Natural killer cell (primary cell): ENCODE data around the gene ZBTB12. TPM values are rescaled to one million over a fixed set of nuclear protein-coding genes. Genes with fewer than 3 reads are reported as not detected.

ENCODE experiments used
- ATAC-seq, 3 donors: fragments of 150-1000 bp in 2 of 3; fragments of 200-7000 bp in 1 of 3; cut with Tn5 transposase; 1 replicate in 1 of 3; 2 replicates in 2 of 3; pipeline ENCODE4 v1.10.0; 2021; ENCODE audit warnings: mild to moderate bottlenecking in 2 of 3, moderate library complexity in 2 of 3
- DNase-seq, 2 donors: peaks; one replicate each; pipeline versions ENCODE4 v3.0.0 to v3.0.0-alpha.2; 2013 to 2021; ENCODE audit warnings: mixed read lengths in 1 of 2
- H3K27ac ChIP-seq: one replicate; pipeline ENCODE4 v1.5.1; 2013; ENCODE audit warnings: mild to moderate bottlenecking, low read length
- H3K27me3 ChIP-seq: one replicate; pipeline ENCODE4 v1.6.1; 2013; ENCODE audit warnings: low read length; ENCODE audit not compliant: control insufficient read depth, insufficient read depth
- H3K36me3 ChIP-seq: one replicate; pipeline ENCODE4 v1.6.1; 2013; ENCODE audit warnings: low read length; ENCODE audit not compliant: control insufficient read depth, insufficient read depth
- H3K4me1 ChIP-seq: one replicate; pipeline ENCODE4 v1.6.1; 2013; ENCODE audit warnings: low read length; ENCODE audit not compliant: control insufficient read depth, insufficient read depth
- H3K4me3 ChIP-seq: one replicate; pipeline ENCODE4 v1.5.1; 2013; ENCODE audit warnings: low read length
- H3K9me3 ChIP-seq: one replicate; pipeline ENCODE4 v1.6.1; 2013; ENCODE audit warnings: low read length; ENCODE audit not compliant: control insufficient read depth, insufficient read depth
- H3K27ac Mint-ChIP-seq, 2 donors: one replicate each; pipeline ENCODE4 v1.8.0; 2022; ENCODE audit warnings: mild to moderate bottlenecking in 2 of 2, mixed read lengths in 2 of 2, moderate library complexity in 1 of 2
- H3K27me3 Mint-ChIP-seq, 2 donors: one replicate each; pipeline ENCODE4 v1.8.0; 2022; ENCODE audit warnings: low read depth in 2 of 2, mixed read lengths in 2 of 2
- H3K36me3 Mint-ChIP-seq: one replicate; pipeline ENCODE4 v1.8.0; 2022; ENCODE audit warnings: mixed read lengths
- H3K4me1 Mint-ChIP-seq, 2 donors: one replicate each; pipeline ENCODE4 v1.8.0; 2022; ENCODE audit warnings: mixed read lengths in 2 of 2
- H3K4me3 Mint-ChIP-seq: one replicate; pipeline ENCODE4 v1.8.0; 2022; ENCODE audit warnings: mild to moderate bottlenecking, moderate library complexity, mixed read lengths
- H3K9me3 Mint-ChIP-seq, 2 donors: one replicate each; pipeline ENCODE4 v1.8.0; 2022; ENCODE audit warnings: mixed read lengths in 2 of 2
- whole genome bisulfite sequencing: methylation state at CpG from one replicate; pipeline ENCODE4 v1.1.7; 2013; ENCODE audit warnings: missing lambda C conversion rate; ENCODE audit not compliant: insufficient coverage; 5-methylcytosine and 5-hydroxymethylcytosine counted together
- intact Hi-C: fragments of 100-400 bp; cut with micrococcal nuclease; formaldehyde crosslinking; loops from one replicate; pipeline ENCODE4 v1.14.2; 2022
- total RNA-seq, 4 donors: library from RNA; stranded (reverse); fragments of 120-200 nt in 1 of 4; gene quantifications; one replicate each; pipeline versions ENCODE4 v1.2.3 to v1.2.4, GENCODE V29; 2013 to 2022
- TF ChIP-seq, protein P1 (sequence below): fragments of 200-600 bp; IDR thresholded peaks from one replicate; pipeline ENCODE4 v1.8.0; 2022; ENCODE audit warnings: antibody characterized with exemption

The ZBTB12 gene
- total RNA-seq, 3 donors from 2014 or later (not counting 1 experiment from before 2014, with no cell fraction given): 0.54 to 0.77 (median 0.63) TPM

DNA sequence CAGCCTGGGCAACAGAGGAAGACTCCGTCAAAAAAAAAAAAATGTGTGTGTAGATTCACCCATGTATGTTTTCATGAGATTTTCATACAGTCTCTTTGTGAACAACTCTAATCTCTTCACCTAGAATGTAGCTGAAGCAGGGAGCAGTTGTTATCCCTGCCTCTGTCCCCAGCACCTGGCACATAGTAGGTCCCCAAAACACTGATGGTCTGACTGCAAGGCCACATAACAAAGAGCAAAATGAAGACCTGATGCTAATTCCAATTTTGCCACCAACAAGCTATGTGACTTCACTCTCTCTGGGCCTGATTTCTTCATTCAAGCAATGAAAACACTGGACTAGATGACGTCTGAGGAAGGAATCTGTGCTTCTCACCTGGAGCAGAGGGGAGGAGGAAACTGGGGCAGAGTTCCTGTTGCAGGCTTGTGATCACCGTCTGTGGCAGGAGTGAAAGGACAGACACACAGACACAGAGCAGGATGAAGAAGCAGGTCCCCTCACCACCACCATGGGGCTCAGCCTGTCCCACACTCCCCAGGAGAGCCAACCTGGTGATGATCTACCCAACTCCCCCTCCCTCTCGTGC is 27.7 kb downstream of the ZBTB12 start:
- Mint-ChIP-seq H3K27me3 (no peaks in the 10 kb centered on the region), H3K27ac (no peak overlapping the region), H3K4me1 (peaks cover 0 to 1% of the 10 kb centered on the region in 2 donors), H3K36me3 (no peaks in the 10 kb centered on the region), H3K4me3 (no peak overlapping the region), H3K9me3 (no peaks in the 10 kb centered on the region)
- H3K4me3 ChIP-seq: no peak overlapping the region
- DNase-seq (no peak), ATAC-seq (no peak)
- H3K9me3 ChIP-seq: no peaks in the 10 kb centered on the region
- TF ChIP-seq, protein P1, sequence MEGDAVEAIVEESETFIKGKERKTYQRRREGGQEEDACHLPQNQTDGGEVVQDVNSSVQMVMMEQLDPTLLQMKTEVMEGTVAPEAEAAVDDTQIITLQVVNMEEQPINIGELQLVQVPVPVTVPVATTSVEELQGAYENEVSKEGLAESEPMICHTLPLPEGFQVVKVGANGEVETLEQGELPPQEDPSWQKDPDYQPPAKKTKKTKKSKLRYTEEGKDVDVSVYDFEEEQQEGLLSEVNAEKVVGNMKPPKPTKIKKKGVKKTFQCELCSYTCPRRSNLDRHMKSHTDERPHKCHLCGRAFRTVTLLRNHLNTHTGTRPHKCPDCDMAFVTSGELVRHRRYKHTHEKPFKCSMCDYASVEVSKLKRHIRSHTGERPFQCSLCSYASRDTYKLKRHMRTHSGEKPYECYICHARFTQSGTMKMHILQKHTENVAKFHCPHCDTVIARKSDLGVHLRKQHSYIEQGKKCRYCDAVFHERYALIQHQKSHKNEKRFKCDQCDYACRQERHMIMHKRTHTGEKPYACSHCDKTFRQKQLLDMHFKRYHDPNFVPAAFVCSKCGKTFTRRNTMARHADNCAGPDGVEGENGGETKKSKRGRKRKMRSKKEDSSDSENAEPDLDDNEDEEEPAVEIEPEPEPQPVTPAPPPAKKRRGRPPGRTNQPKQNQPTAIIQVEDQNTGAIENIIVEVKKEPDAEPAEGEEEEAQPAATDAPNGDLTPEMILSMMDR: no peak
- no peaks in the 10 kb centered on the region for H3K27me3 ChIP-seq
- intact Hi-C loops: no loop called here
- H3K4me1 ChIP-seq: no peaks in the 10 kb centered on the region
- WGBS: 48% methylated on average over 3 of the region's 4 CpGs
- no peak overlapping the region for H3K27ac ChIP-seq
- H3K36me3 ChIP-seq: no peaks in the 10 kb centered on the region

GRCh38 chr6:31871046-31871659 is 30.7 kb downstream of the ZBTB12 start:
- Mint-ChIP-seq H3K9me3 (no peaks in the 10 kb centered on the region), H3K4me3 (no peak overlapping the region), H3K27ac (no peak overlapping the region), H3K27me3 (no peaks in the 10 kb centered on the region), H3K4me1 (no peaks in the 10 kb centered on the region), H3K36me3 (no peaks in the 10 kb centered on the region)
- TF ChIP-seq, protein P1: no peak
- intact Hi-C loops: no loop called here
- no peaks in the 10 kb centered on the region for H3K4me1 ChIP-seq
- no peaks in the 10 kb centered on the region for H3K27me3 ChIP-seq
- no peaks in the 10 kb centered on the region for H3K36me3 ChIP-seq
- no peak overlapping the region for H3K4me3 ChIP-seq
- no peak for ATAC-seq
- no peak for DNase-seq
- no peak overlapping the region for H3K27ac ChIP-seq
- 82% methylated on average over 8 of the region's 9 CpGs for WGBS
- no peaks in the 10 kb centered on the region for H3K9me3 ChIP-seq

DNA sequence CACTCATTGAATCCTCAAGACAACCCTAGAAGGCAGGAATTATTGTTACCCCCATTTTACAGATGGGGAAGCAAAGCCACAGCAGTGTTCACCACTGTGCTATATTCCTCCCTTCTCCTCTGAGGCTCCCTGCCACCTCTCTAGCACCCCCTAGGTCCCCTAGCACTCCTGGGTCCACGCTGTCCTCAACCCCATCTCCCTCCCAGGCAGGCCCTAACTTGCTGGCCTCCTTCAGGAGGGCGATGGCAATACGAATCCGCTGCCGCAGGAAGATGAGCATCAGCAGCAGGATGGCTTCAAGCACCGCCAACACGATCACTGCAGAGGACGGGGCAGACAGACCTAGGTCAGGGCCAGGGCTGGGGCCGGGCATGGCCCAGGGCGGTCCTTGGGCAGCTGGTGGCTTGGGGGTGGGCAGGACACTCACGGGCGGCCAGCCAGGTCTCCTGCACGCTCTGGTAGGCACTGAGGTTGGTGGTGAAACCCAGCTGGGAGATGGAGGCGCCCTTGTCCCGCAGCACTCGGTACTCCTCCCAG is 31.4 kb downstream of the ZBTB12 start:
- no peak overlapping the region for H3K4me3 ChIP-seq

More for the DNA sequence above, 31.4 kb downstream of the ZBTB12 start:
- ATAC-seq (no peak), DNase-seq (no peak)
- intact Hi-C loops: no loop called here
- H3K27me3 ChIP-seq: no peaks in the 10 kb centered on the region
- Mint-ChIP-seq H3K9me3 (no peaks in the 10 kb centered on the region), H3K4me3 (no peak overlapping the region), H3K36me3 (no peaks in the 10 kb centered on the region), H3K27ac (no peak overlapping the region), H3K4me1 (no peaks in the 10 kb centered on the region), H3K27me3 (no peaks in the 10 kb centered on the region)
- no peaks in the 10 kb centered on the region for H3K4me1 ChIP-seq
- no peaks in the 10 kb centered on the region for H3K36me3 ChIP-seq
- H3K27ac ChIP-seq: no peak overlapping the region
- TF ChIP-seq, protein P1: no peak
- WGBS: 89% methylated on average over 16 of the region's 16 CpGs
- no peaks in the 10 kb centered on the region for H3K9me3 ChIP-seq
